OCI-LY3 (cell line): Measurements from ENCODE around the gene RBCK1.

ENCODE experiments used
- H2AFZ ChIP-seq: fragments of 200-600, 300-600 bp; shearing (Covaris generic); 2 replicates; pipeline ENCODE4 v1.6.0; 2014; ENCODE audit warnings: antibody characterized with exemption, low read depth, low read length
- H3K27ac ChIP-seq: fragments of 200-600, 300-600 bp; sonication (generic); 2 replicates; pipeline ENCODE4 v1.5.1; 2014; ENCODE audit warnings: mild to moderate bottlenecking, low read length, moderate library complexity, mixed read lengths
- H3K27me3 ChIP-seq: fragments of 200-600, 300-600 bp; sonication (generic); 2 replicates; pipeline ENCODE4 v1.6.1; 2014; ENCODE audit warnings: low read depth, low read length, mixed read lengths
- H3K36me3 ChIP-seq: fragments of 200-600, 300-600 bp; sonication (generic); replicated peaks from 2 replicates; pipeline ENCODE3; 2014; ENCODE audit warnings: low read depth, low read length, mixed read lengths
- H3K4me1 ChIP-seq: fragments of 300-600, 200-600 bp; sonication (generic); 2 replicates; pipeline ENCODE4 v1.6.1; 2014; ENCODE audit warnings: low read length, mixed read lengths
- H3K4me2 ChIP-seq: fragments of 200-600, 300-600 bp; sonication (generic); 2 replicates; pipeline ENCODE4 v1.6.1; 2014; ENCODE audit warnings: low read length, mixed read lengths
- H3K4me3 ChIP-seq: fragments of 300-600, 200-600 bp; sonication (generic); 2 replicates; pipeline ENCODE4 v1.5.1; 2014; ENCODE audit warnings: antibody characterized with exemption, mild to moderate bottlenecking, low read length, moderate library complexity
- H3K79me2 ChIP-seq: fragments of 300-600, 200-600 bp; shearing (Covaris generic); 2 replicates; pipeline ENCODE4 v1.6.1; 2014; ENCODE audit warnings: mild to moderate bottlenecking, low read length, mixed read lengths
- H3K9ac ChIP-seq: fragments of 300-600, 200-600 bp; shearing (Covaris generic); 2 replicates; pipeline ENCODE4 v1.6.0; 2014; ENCODE audit warnings: mild to moderate bottlenecking, low read length, moderate library complexity
- H3K9me3 ChIP-seq: fragments of 200-600, 300-600 bp; shearing (Covaris generic); 2 replicates; pipeline ENCODE4 v1.6.1; 2014; ENCODE audit warnings: low read length, mixed read lengths; ENCODE audit not compliant: insufficient read depth
- H4K20me1 ChIP-seq: fragments of 200-600, 300-600 bp; sonication (generic); 2 replicates; pipeline ENCODE4 v1.6.1; 2016; ENCODE audit warnings: low read length, mixed read lengths; ENCODE audit not compliant: insufficient read depth
- CTCF ChIP-seq: fragments of 200-600, 300-600 bp; sonication (generic); IDR thresholded peaks from 2 replicates; pipeline ENCODE4 v1.5.1; 2014; ENCODE audit warnings: antibody characterized with exemption, low read length, low read depth
- EZH2phosphoT487 ChIP-seq: fragments of 200-600 bp; shearing (Covaris generic); IDR thresholded peaks from 2 replicates; pipeline ENCODE4 v1.6.1; 2018; ENCODE audit warnings: antibody characterized with exemption, mixed run types, low read depth

Gene RBCK1

GRCh38 chr20:417801-418342 lies 9.8 kb downstream of the RBCK1 start:
- H3K27me3 ChIP-seq, result no peaks in the 10 kb centered on the region
- peaks cover 26% of the 10 kb centered on the region for H3K36me3 ChIP-seq
- no peak overlapping the region for H3K9ac ChIP-seq
- H2AFZ ChIP-seq, result no peak overlapping the region
- TF ChIP-seq EZH2phosphoT487 (no peak), CTCF (no peak)
- peaks cover 10% of the 10 kb centered on the region for H3K79me2 ChIP-seq
- H3K9me3 ChIP-seq, result no peaks in the 10 kb centered on the region
- no peak overlapping the region for H3K4me2 ChIP-seq
- peaks cover 4% of the 10 kb centered on the region; the same call in 1 of the 2 replicates for H4K20me1 ChIP-seq
- no peak overlapping the region for H3K27ac ChIP-seq
- H3K4me3 ChIP-seq, result no peak overlapping the region
- H3K4me1 ChIP-seq, result peaks cover 15% of the 10 kb centered on the region

DNA sequence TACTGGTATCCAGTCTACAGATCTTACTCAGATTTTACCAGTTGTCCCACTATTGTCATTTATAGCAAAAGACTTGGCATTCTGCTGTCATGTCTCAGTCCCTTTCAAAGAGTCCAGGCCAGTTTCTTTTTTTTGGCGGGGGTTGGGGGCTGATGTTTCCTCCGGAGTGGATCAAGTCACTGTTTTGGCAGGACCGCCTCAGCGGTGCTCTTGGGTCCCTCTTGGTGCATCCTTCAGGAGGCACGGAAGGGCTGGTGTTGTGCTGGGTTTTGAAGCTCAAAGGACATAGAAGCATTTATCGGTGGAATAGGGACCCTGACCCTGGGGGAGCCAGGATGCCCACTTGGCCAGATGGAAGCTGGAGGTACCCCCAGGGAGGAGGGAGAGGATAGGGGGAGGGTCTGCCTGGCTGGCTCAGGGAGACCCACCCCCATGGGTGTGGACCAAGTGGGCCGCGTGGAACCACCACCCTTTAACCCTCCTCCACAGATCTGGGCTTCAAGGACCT lies 10.8 kb downstream of the RBCK1 start:
- no peak overlapping the region for H2AFZ ChIP-seq
- H3K27me3 ChIP-seq, result no peaks in the 10 kb centered on the region
- H3K4me2 ChIP-seq, result peak overlapping the region; percentile 61
- no peaks in the 10 kb centered on the region for H3K9me3 ChIP-seq
- peaks cover 18% of the 10 kb centered on the region for H3K36me3 ChIP-seq
- peaks cover 3% of the 10 kb centered on the region; the same call in 1 of the 2 replicates for H3K79me2 ChIP-seq
- H4K20me1 ChIP-seq, result peaks cover 4% of the 10 kb centered on the region; the same call in 1 of the 2 replicates
- peaks cover 15% of the 10 kb centered on the region for H3K4me1 ChIP-seq
- peak overlapping the region; percentile 49 for H3K4me3 ChIP-seq
- no peak overlapping the region for H3K27ac ChIP-seq
- TF ChIP-seq CTCF (no peak), EZH2phosphoT487 (no peak)
- peak overlapping the region; percentile 27; the same call in 1 of the 2 replicates for H3K9ac ChIP-seq

GRCh38 chr20:419556-420165 lies 11.6 kb downstream of the RBCK1 start:
- H3K79me2 ChIP-seq, result no peaks in the 10 kb centered on the region
- H2AFZ ChIP-seq, result no peak overlapping the region
- peak overlapping the region; percentile 27; the same call in 1 of the 2 replicates for H3K9ac ChIP-seq
- peaks cover 19% of the 10 kb centered on the region for H3K36me3 ChIP-seq
- no peaks in the 10 kb centered on the region for H3K9me3 ChIP-seq
- TF ChIP-seq CTCF (peak; percentile 28; the same call in 1 of the 2 replicates), EZH2phosphoT487 (no peak)
- no peaks in the 10 kb centered on the region for H3K27me3 ChIP-seq
- H3K4me2 ChIP-seq, result peak overlapping the region; percentile 61
- H3K27ac ChIP-seq, result no peak overlapping the region
- H3K4me1 ChIP-seq, result peaks cover 15% of the 10 kb centered on the region
- peaks cover 4% of the 10 kb centered on the region; the same call in 1 of the 2 replicates for H4K20me1 ChIP-seq
- peak overlapping the region; percentile 49 for H3K4me3 ChIP-seq

DNA sequence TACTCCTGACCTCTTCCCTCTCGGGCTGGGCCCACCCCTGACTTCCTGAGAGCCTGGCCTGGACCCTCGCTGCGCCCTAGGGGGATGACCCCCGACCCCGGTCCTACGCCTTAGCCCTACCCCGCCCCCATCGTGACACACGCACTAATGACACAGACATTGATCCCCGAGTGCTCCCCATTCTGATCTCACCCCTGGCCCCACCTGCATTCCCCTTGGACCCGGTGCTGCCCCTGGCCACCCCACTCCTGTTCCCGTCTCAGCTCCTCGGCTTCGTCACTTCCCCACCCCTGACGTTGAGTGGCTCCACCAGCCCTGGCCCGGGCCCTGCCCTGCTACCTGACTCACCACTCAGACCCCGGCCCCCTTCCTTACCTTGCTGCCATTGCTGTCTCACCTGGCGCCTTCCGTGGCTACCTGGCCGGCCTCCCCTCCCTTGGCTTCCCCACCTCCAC lies 12.1 kb downstream of the RBCK1 start:
- H3K36me3 ChIP-seq, result peaks cover 19% of the 10 kb centered on the region

More for the DNA sequence above, 12.1 kb downstream of the RBCK1 start:
- Histone ChIP-seq H3K4me2 (peak overlapping the region; percentile 61; the same call in 1 of the 2 replicates), H3K79me2 (no peaks in the 10 kb centered on the region), H2AFZ (no peak overlapping the region), H3K9ac (no peak overlapping the region), H4K20me1 (peaks cover 4% of the 10 kb centered on the region; the same call in 1 of the 2 replicates), H3K4me1 (peaks cover 15% of the 10 kb centered on the region), H3K4me3 (no peak overlapping the region), H3K27me3 (no peaks in the 10 kb centered on the region), H3K9me3 (no peaks in the 10 kb centered on the region), H3K27ac (no peak overlapping the region)
- no peak for TF ChIP-seq EZH2phosphoT487
- no peak for TF ChIP-seq CTCF
